Adrenal gland (tissue), 12 donors: ENCODE results near the gene HMGCS2. TPM values are rescaled to one million over a fixed set of nuclear protein-coding genes. Genes with fewer than 3 reads are reported as not detected.

ENCODE experiments used
- DNase-seq, 7 donors: peaks; one replicate each; pipeline ENCODE4 v3.0.0-alpha.2; 2019 to 2020
- H3K27ac ChIP-seq, 5 donors: fragments of 200-600 bp; sonication (generic) in 4 of 5; 1 replicate in 3 of 5; 2 replicates in 2 of 5; pipeline versions ENCODE4 v1.5.1 to v1.8.0; 2016 to 2020; ENCODE audit warnings: mild to moderate bottlenecking in 1 of 5
- H3K27me3 ChIP-seq: fragments of 200-600 bp; 2 replicates; pipeline ENCODE4 v1.8.0; 2021
- H3K36me3 ChIP-seq, 2 donors: fragments of 200-600 bp; replicated peaks in 1 of 2; 1 replicate in 1 of 2; 2 replicates in 1 of 2; pipeline versions ENCODE4 v1.5.1 to v1.8.0; 2018 to 2022
- H3K4me1 ChIP-seq, 2 donors: fragments of 200-600 bp; replicated peaks in 1 of 2; 1 replicate in 1 of 2; 2 replicates in 1 of 2; pipeline versions ENCODE4 v1.5.1 to v1.8.0; 2018 to 2021
- H3K4me3 ChIP-seq, 4 donors: fragments of 200-600 bp; sonication (generic) in 3 of 4; one replicate each; pipeline ENCODE4 v1.5.1; 2016 to 2018
- H3K9me3 ChIP-seq, 3 donors: fragments of 200-600 bp; sonication (generic) in 1 of 3; replicated peaks in 1 of 3; 1 replicate in 2 of 3; 2 replicates in 1 of 3; pipeline versions ENCODE4 v1.5.1 to v1.8.0; 2016 to 2021
- CTCF ChIP-seq, 6 experiments: fragments of 450-650 bp in 4 of 6; fragments of 200-600 bp in 2 of 6; sonication (generic) in 1 of 6; IDR thresholded peaks; 1 replicate in 5 of 6; 2 replicates in 1 of 6; pipeline versions ENCODE4 v1.5.1 to v1.8.0; 2016 to 2021; ENCODE audit warnings: antibody characterized with exemption in 6 of 6, mild to moderate bottlenecking in 2 of 6, moderate library complexity in 1 of 6
- POLR2A ChIP-seq, 2 donors: fragments of 450-650 bp; IDR thresholded peaks; one replicate each; pipeline ENCODE4 v1.6.1; 2017; ENCODE audit warnings: antibody characterized with exemption in 2 of 2, mild to moderate bottlenecking in 2 of 2, moderate library complexity in 1 of 2
- WGBS, 4 donors: extraction: QIAGEN DNeasy Blood & Tissue Kit in 2 of 4; methylation state at CpG; one replicate each; pipeline versions ENCODE4 v1.1.5 to v1.1.7; 2013 to 2017; 5-methylcytosine and 5-hydroxymethylcytosine counted together
- intact Hi-C, 2 donors: fragments of 100-400 bp; cut with DNase I; formaldehyde crosslinking; loops; one replicate each; pipeline versions ENCODE4 v1.14.1 to v1.15.0; 2022 to 2023
- polyA plus RNA-seq, 3 donors: library from polyadenylated mRNA; stranded (reverse); fragments of 200-250 nt in 2 of 3; fragments of 350-450 nt in 1 of 3; fragmentation: Illumina TruSeq in 1 of 3; extraction: RNeasy Lipid Tissue Mini Kit (QIAGEN cat#74804) in 1 of 3; gene quantifications; one replicate each; pipeline ENCODE4 v1.2.3, GENCODE V29; 2013 to 2014
- total RNA-seq, 9 donors: library from RNA; depleted of rRNA in 4 of 9; stranded (reverse); fragments of >200 nt in 4 of 9; fragments of 120-200 nt in 1 of 9; fragmentation: NEBNext Ultra II Directional in 1 of 9; extraction: Animal tissue kit (Norgen Biotek cat#: 25700) in 1 of 9; gene quantifications; one replicate each; pipeline versions ENCODE4 v1.1.0 to v1.2.4, GENCODE V29; 2013 to 2023
- donor health status: healthy with polysubstance abuse.
- donor health status: Bipolar disorder and iron deficiency.
- donor health status: DM: yes; HTN: yes; CAD: no.
- donor health status: DM: no; HTN: no; CAD: no.
- donor health status: DM: no; HTN: no; CAD: no.
- donor health status: DM: yes; HTN: yes; CAD: no.

The HMGCS2 gene
- total and polyA plus RNA-seq, 12 donors: 0.30 to 0.68 (median 0.34) TPM; not detected in 5

- no peaks in the 10 kb centered on the region for H3K36me3 ChIP-seq
- no peaks in the 10 kb centered on the region for H3K9me3 ChIP-seq
- DNase-seq: no peak
- WGBS, 4 donors: 72 to 79% (median 77%) methylated on average over 3 of the region's 3 CpGs
- TF ChIP-seq POLR2A (IDR thresholded peaks at IDR 0.05) (no peak), CTCF (IDR thresholded peaks at IDR 0.05) (no peak)
- H3K27me3 ChIP-seq: no peaks in the 10 kb centered on the region
- no peak overlapping the region for H3K4me3 ChIP-seq
- no peaks in the 10 kb centered on the region for H3K4me1 ChIP-seq
- no peak overlapping the region for H3K27ac ChIP-seq
- intact Hi-C loops: no loop called here
Observed at GRCh38 chr1:119815361-119815760, 46.7 kb upstream of the HMGCS2 start.

GRCh38 chr1:119814288-119814687, 45.6 kb upstream of the HMGCS2 start:
- TF ChIP-seq CTCF (IDR thresholded peaks at IDR 0.05): no peak
- no peak for TF ChIP-seq POLR2A (IDR thresholded peaks at IDR 0.05)
- no peaks in the 10 kb centered on the region for H3K36me3 ChIP-seq
- H3K27ac ChIP-seq: no peak overlapping the region
- DNase-seq: no peak
- H3K4me1 ChIP-seq: no peaks in the 10 kb centered on the region
- H3K9me3 ChIP-seq: no peaks in the 10 kb centered on the region
- no peaks in the 10 kb centered on the region for H3K27me3 ChIP-seq
- H3K4me3 ChIP-seq: no peak overlapping the region
- intact Hi-C loops: no loop called here
- 61 to 91% (median 78%) methylated on average over 1 of the region's 1 CpG for WGBS, 4 donors

GRCh38 chr1:119811985-119812557, 43.4 kb upstream of the HMGCS2 start:
- H3K27me3 ChIP-seq: peaks cover 11% of the 10 kb centered on the region
- H3K9me3 ChIP-seq: no peaks in the 10 kb centered on the region
- DNase-seq: no peak
- H3K27ac ChIP-seq: no peak overlapping the region
- H3K4me1 ChIP-seq: no peaks in the 10 kb centered on the region
- WGBS, 4 donors: 74 to 82% (median 77%) methylated on average over 2 of the region's 2 CpGs
- TF ChIP-seq CTCF (IDR thresholded peaks at IDR 0.05) (no peak), POLR2A (IDR thresholded peaks at IDR 0.05) (no peak)
- H3K4me3 ChIP-seq: no peak overlapping the region
- intact Hi-C loops: no loop called here
- no peaks in the 10 kb centered on the region for H3K36me3 ChIP-seq

- no peaks in the 10 kb centered on the region for H3K4me1 ChIP-seq
- H3K9me3 ChIP-seq: no peaks in the 10 kb centered on the region
- WGBS, 4 donors: 73 to 85% (median 75%) methylated on average over 7 of the region's 7 CpGs
- intact Hi-C loops: no loop called here
- no peak within 1 kb of the TSS for H3K27ac ChIP-seq
- peaks cover 11% of the 10 kb centered on the region for H3K27me3 ChIP-seq
- H3K36me3 ChIP-seq: no peaks in the 10 kb centered on the region
- H3K4me3 ChIP-seq: no peak within 1 kb of the TSS
- DNase-seq: no peak
- TF ChIP-seq POLR2A (IDR thresholded peaks at IDR 0.05): no peak
- no peak for TF ChIP-seq CTCF (IDR thresholded peaks at IDR 0.05)
Observed at GRCh38 chr1:119811387-119811786, 42.7 kb upstream of the HMGCS2 start, which contains the start of gene REG4. REG4 (minus strand) TSS chr1:119811460; CDS start chr1:119808769, 2,691 bp downstream.
